ENCODE results near the gene ERC2.

ERC2 gene

GRCh38 chr3:55816794-55817576 is 651.3 kb downstream of the ERC2 start:
- Mint-ChIP-seq H3K9me3 (no peaks in the 10 kb centered on the region), H3K4me3 (no peak overlapping the region), H3K36me3 (no peaks in the 10 kb centered on the region), H3K4me1 (no peaks in the 10 kb centered on the region), H3K27ac (no peak overlapping the region), H3K27me3 (no peaks in the 10 kb centered on the region)
- no peak for DNase-seq
- CTCF ChIA-PET = no interaction called here

- Mint-ChIP-seq H3K27me3 (no peaks in the 10 kb centered on the region), H3K9me3 (no peaks in the 10 kb centered on the region), H3K4me3 (no peak overlapping the region), H3K36me3 (no peaks in the 10 kb centered on the region), H3K4me1 (no peaks in the 10 kb centered on the region), H3K27ac (no peak overlapping the region)
- CTCF ChIA-PET = interaction anchor here (1.1 kb wide), 1 partner anchor 64 kb away, joined by 3 read pairs; no protein-coding TSS in a partner anchor
- no peak for DNase-seq
Observed at GRCh38 chr3:55815262-55815661, 653.0 kb downstream of the ERC2 start.

- H3K27ac Mint-ChIP-seq = no peak overlapping the region
- no peaks in the 10 kb centered on the region for H3K4me1 Mint-ChIP-seq
- H3K36me3 Mint-ChIP-seq = no peaks in the 10 kb centered on the region
- CTCF ChIA-PET = no interaction called here
- H3K27me3 Mint-ChIP-seq = no peaks in the 10 kb centered on the region
- no peak overlapping the region for H3K4me3 Mint-ChIP-seq
- H3K9me3 Mint-ChIP-seq = no peaks in the 10 kb centered on the region
- no peak for DNase-seq
Observed at GRCh38 chr3:55813268-55814097, 654.8 kb downstream of the ERC2 start.

- Mint-ChIP-seq H3K9me3 (no peaks in the 10 kb centered on the region), H3K4me3 (no peak overlapping the region), H3K4me1 (no peaks in the 10 kb centered on the region), H3K27ac (no peak overlapping the region), H3K36me3 (no peaks in the 10 kb centered on the region), H3K27me3 (no peaks in the 10 kb centered on the region)
- CTCF ChIA-PET = no interaction called here
- no peak for DNase-seq
Observed at GRCh38 chr3:55812394-55813013, 655.8 kb downstream of the ERC2 start.

GRCh38 chr3:55807210-55807609 is 661.1 kb downstream of the ERC2 start:
- no peaks in the 10 kb centered on the region for H3K27me3 Mint-ChIP-seq
- no peak overlapping the region for H3K4me3 Mint-ChIP-seq
- H3K4me1 Mint-ChIP-seq = no peaks in the 10 kb centered on the region
- no peaks in the 10 kb centered on the region for H3K36me3 Mint-ChIP-seq
- DNase-seq = no peak
- CTCF ChIA-PET = no interaction called here
- H3K9me3 Mint-ChIP-seq = no peaks in the 10 kb centered on the region
- no peak overlapping the region for H3K27ac Mint-ChIP-seq

- CTCF ChIA-PET = no interaction called here
- no peak overlapping the region for H3K27ac Mint-ChIP-seq
- no peaks in the 10 kb centered on the region for H3K36me3 Mint-ChIP-seq
- no peak overlapping the region for H3K4me3 Mint-ChIP-seq
- no peak for DNase-seq
- no peaks in the 10 kb centered on the region for H3K9me3 Mint-ChIP-seq
- no peaks in the 10 kb centered on the region for H3K4me1 Mint-ChIP-seq
- no peaks in the 10 kb centered on the region for H3K27me3 Mint-ChIP-seq
Observed at GRCh38 chr3:55805169-55805568, 663.1 kb downstream of the ERC2 start.

GRCh38 chr3:55804170-55805095 is 663.8 kb downstream of the ERC2 start:
- H3K9me3 Mint-ChIP-seq = no peaks in the 10 kb centered on the region
- CTCF ChIA-PET = no interaction called here
- H3K36me3 Mint-ChIP-seq = no peaks in the 10 kb centered on the region
- no peaks in the 10 kb centered on the region for H3K4me1 Mint-ChIP-seq
- DNase-seq = no peak
- H3K27me3 Mint-ChIP-seq = no peaks in the 10 kb centered on the region
- H3K4me3 Mint-ChIP-seq = no peak overlapping the region
- no peak overlapping the region for H3K27ac Mint-ChIP-seq

- no peak for DNase-seq
- Mint-ChIP-seq H3K27ac (no peak overlapping the region), H3K27me3 (no peaks in the 10 kb centered on the region), H3K4me1 (no peaks in the 10 kb centered on the region), H3K9me3 (no peaks in the 10 kb centered on the region), H3K36me3 (no peaks in the 10 kb centered on the region), H3K4me3 (no peak overlapping the region)
- CTCF ChIA-PET = no interaction called here
Observed at GRCh38 chr3:55802816-55803215, 665.5 kb downstream of the ERC2 start.

GRCh38 chr3:55801676-55802075 is 666.6 kb downstream of the ERC2 start:
- Mint-ChIP-seq H3K27ac (no peak overlapping the region), H3K9me3 (no peaks in the 10 kb centered on the region), H3K27me3 (no peaks in the 10 kb centered on the region), H3K4me1 (no peaks in the 10 kb centered on the region), H3K4me3 (no peak overlapping the region), H3K36me3 (no peaks in the 10 kb centered on the region)
- CTCF ChIA-PET = no interaction called here
- DNase-seq = no peak

- H3K4me1 Mint-ChIP-seq = no peaks in the 10 kb centered on the region
- DNase-seq = no peak
- H3K36me3 Mint-ChIP-seq = no peaks in the 10 kb centered on the region
- no peaks in the 10 kb centered on the region for H3K27me3 Mint-ChIP-seq
- H3K4me3 Mint-ChIP-seq = no peak overlapping the region
- no peak overlapping the region for H3K27ac Mint-ChIP-seq
- CTCF ChIA-PET = no interaction called here
- H3K9me3 Mint-ChIP-seq = no peaks in the 10 kb centered on the region
Observed at GRCh38 chr3:55801068-55801467, 667.2 kb downstream of the ERC2 start.

DNA sequence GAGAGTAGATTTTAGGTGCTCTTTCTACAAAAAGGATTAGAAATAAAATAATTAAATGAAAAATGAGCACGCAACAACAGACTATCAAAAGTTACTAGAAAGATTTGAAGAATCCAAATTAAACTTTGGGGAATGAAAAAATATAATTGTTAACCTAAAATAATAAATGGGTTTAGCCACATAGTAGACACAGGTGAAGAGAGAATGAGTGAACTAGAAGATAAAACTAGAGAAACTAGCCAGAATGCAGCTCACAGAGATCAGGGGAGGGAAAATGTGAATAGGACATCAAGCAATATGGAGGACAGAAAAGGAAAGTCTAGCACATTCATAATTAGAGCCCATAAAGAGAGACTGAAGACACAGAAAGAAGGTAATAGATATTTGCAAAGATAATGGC is 670.5 kb downstream of the ERC2 start:
- Mint-ChIP-seq H3K27me3 (no peaks in the 10 kb centered on the region), H3K4me3 (no peak overlapping the region), H3K27ac (no peak overlapping the region), H3K9me3 (no peaks in the 10 kb centered on the region), H3K36me3 (no peaks in the 10 kb centered on the region), H3K4me1 (no peaks in the 10 kb centered on the region)
- no peak for DNase-seq
- CTCF ChIA-PET = no interaction called here

GRCh38 chr3:55797084-55797483 is 671.2 kb downstream of the ERC2 start:
- Mint-ChIP-seq H3K36me3 (no peaks in the 10 kb centered on the region), H3K4me1 (no peaks in the 10 kb centered on the region)

GRCh38 chr3:55796533-55796932 is 671.7 kb downstream of the ERC2 start:
- H3K4me1 Mint-ChIP-seq = no peaks in the 10 kb centered on the region
- CTCF ChIA-PET = no interaction called here
- H3K9me3 Mint-ChIP-seq = no peaks in the 10 kb centered on the region
- DNase-seq = no peak
- no peak overlapping the region for H3K4me3 Mint-ChIP-seq
- H3K27ac Mint-ChIP-seq = no peak overlapping the region
- no peaks in the 10 kb centered on the region for H3K27me3 Mint-ChIP-seq
- no peaks in the 10 kb centered on the region for H3K36me3 Mint-ChIP-seq

More at GRCh38 chr3:55797084-55797483, 671.2 kb downstream of the ERC2 start:
- no peak for DNase-seq
- Mint-ChIP-seq H3K27ac (no peak overlapping the region), H3K27me3 (no peaks in the 10 kb centered on the region), H3K4me3 (no peak overlapping the region), H3K9me3 (no peaks in the 10 kb centered on the region)
- CTCF ChIA-PET = no interaction called here

DNA sequence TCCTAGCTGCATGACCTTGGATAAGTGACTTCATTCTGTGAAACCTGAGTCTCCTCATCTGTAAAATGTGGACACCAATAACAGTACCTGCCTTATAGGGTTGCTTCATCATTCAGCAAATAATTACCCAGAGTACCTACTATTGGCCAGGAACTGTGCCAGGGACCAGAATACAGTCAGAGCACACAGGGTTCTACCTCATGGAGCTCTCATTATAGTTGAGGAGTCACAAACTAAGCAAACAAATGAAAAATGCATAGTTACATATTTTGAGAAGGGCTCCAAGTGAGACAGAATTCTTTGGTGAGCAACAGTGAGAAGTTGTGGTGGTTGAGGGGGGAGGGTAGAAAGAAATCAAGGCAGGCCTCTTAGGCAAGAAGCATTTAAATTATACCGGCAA is 672.5 kb downstream of the ERC2 start:
- DNase-seq = no peak
- no peak overlapping the region for H3K4me3 Mint-ChIP-seq
- H3K36me3 Mint-ChIP-seq = no peaks in the 10 kb centered on the region
- no peaks in the 10 kb centered on the region for H3K27me3 Mint-ChIP-seq
- no peaks in the 10 kb centered on the region for H3K9me3 Mint-ChIP-seq
- CTCF ChIA-PET = no interaction called here
- H3K4me1 Mint-ChIP-seq = no peaks in the 10 kb centered on the region
- no peak overlapping the region for H3K27ac Mint-ChIP-seq

Measured in activated naive CD4-positive, alpha-beta T cell treated with anti-CD3 and anti-CD28 coated beads, Interleukin-2, amount 10 ng/mL, durations not matched to agents 7 days and 5 days (primary cell).